ENCODE measurements around the gene C1D.

The C1D gene

GRCh38 chr2:68032702-68033101, 30.1 kb downstream of the C1D start:
- no peak for DNase-seq (ENCODE audit: extremely low read depth, low read depth)

GRCh38 chr2:68031542-68032160, 31.2 kb downstream of the C1D start:
- peak; percentile 15 for DNase-seq (ENCODE audit: extremely low read depth, low read depth)
- TF ChIP-seq CTCF (IDR thresholded peaks at IDR 0.05; ENCODE audit: low read depth, low read length): peak; percentile 61

More at GRCh38 chr2:68032702-68033101, 30.1 kb downstream of the C1D start:
- TF ChIP-seq CTCF (IDR thresholded peaks at IDR 0.05; ENCODE audit: low read depth, low read length): no peak

GRCh38 chr2:68031043-68031442, 31.8 kb downstream of the C1D start:
- DNase-seq (ENCODE audit: extremely low read depth, low read depth): no peak
- TF ChIP-seq CTCF (IDR thresholded peaks at IDR 0.05; ENCODE audit: low read depth, low read length): no peak

- DNase-seq (ENCODE audit: extremely low read depth, low read depth): no peak
Observed at GRCh38 chr2:68030529-68030928, 32.3 kb downstream of the C1D start.

GRCh38 chr2:68027959-68028358, 34.8 kb downstream of the C1D start:
- no peak for DNase-seq (ENCODE audit: extremely low read depth, low read depth)
- TF ChIP-seq CTCF (IDR thresholded peaks at IDR 0.05; ENCODE audit: low read depth, low read length): no peak

More at GRCh38 chr2:68030529-68030928, 32.3 kb downstream of the C1D start:
- no peak for TF ChIP-seq CTCF (IDR thresholded peaks at IDR 0.05; ENCODE audit: low read depth, low read length)

- TF ChIP-seq CTCF (IDR thresholded peaks at IDR 0.05; ENCODE audit: low read depth, low read length): no peak
- DNase-seq (ENCODE audit: extremely low read depth, low read depth): no peak
Observed at GRCh38 chr2:68024450-68024849, 38.4 kb downstream of the C1D start.

GRCh38 chr2:68023904-68024303, 38.9 kb downstream of the C1D start:
- TF ChIP-seq CTCF (IDR thresholded peaks at IDR 0.05; ENCODE audit: low read depth, low read length): no peak
- no peak for DNase-seq (ENCODE audit: extremely low read depth, low read depth)
